GM12874 (cell line): Measurements from ENCODE around the gene OPRL1.

Source experiments
- TF ChIP-seq, protein P1 (sequence below): IDR thresholded peaks from 2 replicates; pipeline ENCODE4 v1.5.1; 2011; ENCODE audit warnings: low read depth, mild to moderate bottlenecking, control low read depth, low read length, moderate library complexity; ENCODE audit not compliant: insufficient read depth

OPRL1 gene

DNA sequence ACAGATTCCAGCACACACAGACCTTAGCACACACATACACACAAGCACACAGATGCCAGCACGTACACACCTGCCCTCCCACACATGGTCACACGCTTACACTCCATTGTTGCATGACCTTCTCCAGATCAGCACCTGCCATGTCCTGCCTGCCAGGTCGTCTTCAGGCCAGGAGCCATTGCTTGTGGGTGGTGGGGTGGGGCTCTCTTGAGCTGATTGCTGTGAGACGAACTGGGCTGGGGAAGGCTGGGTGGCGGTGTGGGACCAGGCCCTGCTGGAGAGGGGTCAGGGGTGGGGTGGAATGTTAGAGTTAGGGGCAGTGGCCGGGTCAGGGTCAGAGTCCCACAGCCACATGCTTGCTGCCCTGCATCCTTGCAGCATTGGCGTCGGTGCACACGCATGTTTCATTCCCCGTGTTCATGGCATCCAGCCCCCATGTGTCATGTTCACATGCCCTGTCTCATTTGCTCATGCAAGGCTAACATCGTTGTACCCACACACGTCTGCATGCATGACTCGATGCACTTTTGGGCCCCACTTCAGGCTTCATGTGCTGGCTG, 34.0 kb downstream of the OPRL1 start:
- TF ChIP-seq, protein P1, sequence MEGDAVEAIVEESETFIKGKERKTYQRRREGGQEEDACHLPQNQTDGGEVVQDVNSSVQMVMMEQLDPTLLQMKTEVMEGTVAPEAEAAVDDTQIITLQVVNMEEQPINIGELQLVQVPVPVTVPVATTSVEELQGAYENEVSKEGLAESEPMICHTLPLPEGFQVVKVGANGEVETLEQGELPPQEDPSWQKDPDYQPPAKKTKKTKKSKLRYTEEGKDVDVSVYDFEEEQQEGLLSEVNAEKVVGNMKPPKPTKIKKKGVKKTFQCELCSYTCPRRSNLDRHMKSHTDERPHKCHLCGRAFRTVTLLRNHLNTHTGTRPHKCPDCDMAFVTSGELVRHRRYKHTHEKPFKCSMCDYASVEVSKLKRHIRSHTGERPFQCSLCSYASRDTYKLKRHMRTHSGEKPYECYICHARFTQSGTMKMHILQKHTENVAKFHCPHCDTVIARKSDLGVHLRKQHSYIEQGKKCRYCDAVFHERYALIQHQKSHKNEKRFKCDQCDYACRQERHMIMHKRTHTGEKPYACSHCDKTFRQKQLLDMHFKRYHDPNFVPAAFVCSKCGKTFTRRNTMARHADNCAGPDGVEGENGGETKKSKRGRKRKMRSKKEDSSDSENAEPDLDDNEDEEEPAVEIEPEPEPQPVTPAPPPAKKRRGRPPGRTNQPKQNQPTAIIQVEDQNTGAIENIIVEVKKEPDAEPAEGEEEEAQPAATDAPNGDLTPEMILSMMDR = no peak

DNA sequence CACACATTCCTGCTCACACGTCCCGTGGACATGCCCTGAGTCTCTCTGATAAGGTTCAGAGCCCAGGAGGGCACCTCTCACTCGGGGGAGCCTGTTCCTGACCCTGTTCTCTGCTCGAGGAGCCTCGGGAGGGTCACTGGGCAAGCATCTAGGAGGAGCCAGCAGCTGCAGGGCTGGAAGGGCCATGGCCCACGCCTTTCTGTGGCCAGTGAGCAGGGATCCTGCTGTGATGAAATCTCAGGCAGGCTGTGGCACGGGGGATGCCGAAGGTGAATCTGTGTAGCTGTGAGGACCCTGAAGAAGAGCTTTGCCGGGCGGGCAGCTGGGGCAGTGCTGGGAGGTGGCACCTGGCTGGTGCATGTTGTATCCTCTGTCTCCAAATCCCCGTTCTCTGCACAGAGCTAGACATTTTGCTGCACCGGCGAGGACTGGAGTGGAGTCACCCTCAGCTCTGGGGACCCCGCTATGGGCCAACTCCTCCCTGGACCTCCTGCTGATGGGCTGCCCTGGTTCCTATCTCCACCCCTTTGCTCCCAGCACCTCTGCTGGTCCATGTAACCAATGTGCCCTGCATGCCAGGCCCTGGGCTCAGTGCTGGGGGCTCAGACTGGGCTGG, 34.6 kb downstream of the OPRL1 start:
- TF ChIP-seq, protein P1 = no peak

DNA sequence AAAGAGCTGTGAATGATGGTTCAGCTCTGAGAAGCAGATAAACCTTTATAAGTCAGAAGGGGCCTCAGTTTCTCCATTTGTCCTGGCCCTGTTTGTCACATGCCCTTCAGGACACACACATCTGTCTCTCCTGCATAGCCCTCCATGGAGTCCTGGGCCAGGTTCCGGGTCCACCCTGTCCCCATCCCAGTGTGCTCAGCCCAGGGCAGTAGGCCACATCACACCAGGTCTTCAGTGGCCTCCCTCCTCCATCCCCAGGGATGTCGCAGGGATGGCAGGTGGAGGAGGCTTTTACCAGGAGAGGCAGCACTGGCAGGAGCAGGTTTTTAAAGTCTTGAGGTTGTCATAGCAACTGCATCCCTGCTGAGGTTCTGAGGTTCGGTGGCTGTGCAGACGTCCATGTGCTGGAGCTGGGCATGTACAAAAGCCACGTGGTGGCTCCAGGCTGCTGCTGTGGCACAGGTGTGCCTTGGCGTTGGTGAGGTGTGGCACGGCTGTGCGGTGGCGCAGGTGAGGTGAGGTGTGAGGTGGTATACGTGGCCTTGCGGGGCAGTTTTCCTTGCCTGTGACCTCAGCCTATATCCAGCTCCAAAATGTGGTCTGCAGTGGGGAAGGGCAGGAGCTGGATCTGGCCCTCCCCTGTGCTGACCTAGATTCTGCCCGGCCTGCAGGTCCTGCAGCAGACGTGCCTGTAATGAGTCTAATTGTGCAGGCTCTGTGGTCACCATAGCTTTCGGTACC, 35.5 kb downstream of the OPRL1 start:
- TF ChIP-seq, protein P1 = no peak

DNA sequence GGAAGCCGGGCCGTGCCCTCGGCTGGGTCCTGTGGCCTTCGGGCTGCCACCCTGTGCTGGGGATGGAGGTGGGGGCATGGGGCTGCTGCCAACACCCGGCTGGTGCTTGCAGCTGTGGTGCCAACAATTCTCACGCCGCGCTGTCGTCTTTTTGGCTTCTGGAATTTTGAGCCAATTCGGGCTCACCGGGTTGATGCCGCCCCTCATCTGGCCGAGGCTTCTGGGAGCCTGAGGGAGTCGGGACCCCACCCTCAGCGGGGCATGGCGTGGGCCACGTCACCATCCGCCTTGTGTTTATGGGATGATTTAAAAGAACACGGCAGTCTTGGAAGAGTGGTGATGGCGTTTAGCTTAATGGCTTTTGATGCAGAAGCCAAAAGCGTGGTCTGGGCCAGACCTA, 36.1 kb downstream of the OPRL1 start:
- TF ChIP-seq, protein P1 = no peak

DNA sequence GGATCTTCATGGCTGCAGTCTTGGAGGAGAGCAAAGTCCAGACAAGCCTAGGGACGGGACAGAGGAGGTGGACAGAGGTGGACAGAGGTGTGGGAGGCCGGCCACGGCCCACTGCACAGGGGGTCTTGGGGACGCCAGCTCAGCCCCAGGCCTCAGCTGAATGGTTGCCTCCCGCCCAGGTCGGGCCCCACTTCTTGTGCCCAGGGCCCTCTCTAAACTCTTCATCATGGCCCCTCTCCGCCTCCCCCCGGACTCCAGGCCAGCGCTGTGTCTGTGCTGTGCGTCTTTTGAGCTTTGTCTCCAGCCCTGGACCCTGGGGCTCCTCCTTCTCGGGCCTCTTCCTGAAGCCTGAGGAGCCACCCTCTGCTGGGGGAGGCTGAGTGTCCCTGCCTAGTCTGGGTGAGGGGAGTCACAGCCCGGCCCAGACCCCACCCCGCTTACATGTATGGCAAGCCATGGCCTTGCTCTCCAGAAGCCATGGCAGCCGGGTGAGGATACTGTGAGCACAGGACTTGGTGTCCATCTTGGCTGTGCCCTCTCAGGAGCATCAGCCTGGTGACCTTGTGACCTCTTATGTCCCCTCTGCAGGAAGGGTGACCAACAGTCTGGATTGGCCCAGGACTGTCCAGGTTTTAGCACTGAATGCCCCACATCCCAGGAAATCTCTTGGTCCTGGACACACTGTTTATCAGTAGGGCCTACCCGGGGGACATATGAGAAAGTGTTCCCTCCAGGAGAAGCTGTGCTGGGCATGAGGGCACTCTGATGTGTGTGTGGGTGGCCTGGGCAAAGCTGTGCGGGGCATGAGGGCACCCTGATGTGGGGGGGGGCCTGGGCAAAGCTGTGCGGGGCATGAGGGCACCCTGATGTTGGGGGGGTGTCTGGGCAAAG, 36.9 kb downstream of the OPRL1 start:
- TF ChIP-seq, protein P1 = no peak

DNA sequence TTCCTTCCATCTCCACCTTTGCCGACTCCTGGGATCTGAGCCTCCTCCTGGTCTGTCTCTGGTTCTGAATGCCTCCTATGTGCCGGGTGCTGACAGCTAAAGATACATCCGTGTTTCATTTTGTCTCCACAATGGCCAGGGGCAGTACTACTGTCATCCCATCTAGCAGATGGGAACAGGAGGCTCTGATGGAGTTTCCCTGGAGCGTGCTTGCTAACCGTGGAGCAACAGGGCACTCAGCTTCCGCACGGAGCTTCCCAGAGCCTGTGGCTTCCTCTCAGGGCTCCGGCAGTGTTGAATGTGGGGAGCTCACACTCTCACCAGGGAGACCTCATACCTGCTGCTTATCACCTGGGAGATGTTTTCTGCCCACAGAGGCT, 39.4 kb downstream of the OPRL1 start:
- TF ChIP-seq, protein P1 = no peak
